SK-N-SH (cell line): Measurements from ENCODE around the gene CNBP. TPM values are rescaled to one million over a fixed set of nuclear protein-coding genes. Genes with fewer than 3 reads are reported as not detected.
"Not testable (repeated sequence)": the region's sequence is repeated elsewhere in the genome, so short reads cannot be mapped to it uniquely, and the experiment has no call there.

Source experiments
- CTCF ChIA-PET: fragments of 300-600, 350-600 bp; formaldehyde crosslinking; extraction: SDS; loops from one replicate; lab custom pipeline; 2021; lab: Yijun Ruan, JAX
- POLR2A ChIA-PET: fragments of 350-600 bp; sonication (Branson Sonifier 250); formaldehyde crosslinking; extraction: SDS; loops from one replicate; lab custom pipeline; 2020; ENCODE audit warnings: antibody characterized with exemption, inconsistent platforms; lab: Yijun Ruan, JAX
- DNase-seq: peaks from one replicate; pipeline ENCODE4 v3.0.0; 2012
- H2AFZ ChIP-seq: fragments of 200-600 bp; sonication (generic); 2 replicates; pipeline ENCODE4 v1.8.1; 2016; ENCODE audit warnings: antibody characterized with exemption, mild to moderate bottlenecking, low read depth
- H3F3A ChIP-seq: fragments of 200-600 bp; sonication (generic); replicated peaks from 2 replicates; pipeline ENCODE3; 2016; ENCODE audit warnings: antibody characterized with exemption, mild to moderate bottlenecking; ENCODE audit not compliant: insufficient read depth
- H3K27ac ChIP-seq, 2 experiments: fragments of 200-500 bp in 1 of 2; fragments of 200-600 bp in 1 of 2; sonication (Bioruptor generic) in 1 of 2; sonication (generic), shearing (Covaris generic) in 1 of 2; 2 replicates each; pipeline versions ENCODE4 v1.5.1 to v1.6.1; 2014 to 2016; ENCODE audit warnings: low read depth in 2 of 2, inconsistent platforms in 1 of 2, low read length in 1 of 2, mild to moderate bottlenecking in 1 of 2, mixed read lengths in 1 of 2
- H3K27me3 ChIP-seq: fragments of 200-600 bp; sonication (generic), shearing (Covaris generic); 2 replicates; pipeline ENCODE4 v1.6.1; 2016; ENCODE audit warnings: mixed run types; ENCODE audit not compliant: insufficient read depth
- H3K36me3 ChIP-seq, 2 experiments: fragments of 200-500 bp in 1 of 2; fragments of 200-600 bp in 1 of 2; sonication (Bioruptor generic) in 1 of 2; sonication (generic) in 1 of 2; replicated peaks in 1 of 2; 2 replicates each; pipeline versions ENCODE3 to v1.5.1; 2014 to 2016; ENCODE audit warnings: low read length in 1 of 2, mild to moderate bottlenecking in 1 of 2; ENCODE audit not compliant: insufficient read depth in 2 of 2, control insufficient read depth in 1 of 2
- H3K4me1 ChIP-seq, 2 experiments: fragments of 200-500 bp in 1 of 2; fragments of 200-600 bp in 1 of 2; sonication (Bioruptor generic) in 1 of 2; sonication (generic), shearing (Covaris generic) in 1 of 2; 2 replicates each; pipeline versions ENCODE4 v1.5.1 to v1.6.1; 2014 to 2016; ENCODE audit warnings: low read depth in 1 of 2, low read length in 1 of 2, mixed run types in 1 of 2; ENCODE audit not compliant: insufficient read depth in 2 of 2, control insufficient read depth in 1 of 2
- H3K4me2 ChIP-seq: fragments of 200-600 bp; sonication (generic), shearing (Covaris generic); 2 replicates; pipeline ENCODE4 v1.6.1; 2017; ENCODE audit warnings: mixed run types
- H3K4me3 ChIP-seq, 2 experiments: fragments of 200-500 bp in 1 of 2; fragments of 200-600 bp in 1 of 2; sonication (Bioruptor generic) in 1 of 2; sonication (generic), shearing (Covaris generic) in 1 of 2; 2 replicates each; pipeline versions ENCODE4 v1.5.1 to v1.8.1; 2014 to 2016; ENCODE audit warnings: low read depth in 2 of 2, inconsistent platforms in 1 of 2, low read length in 1 of 2, mild to moderate bottlenecking in 1 of 2, mixed read lengths in 1 of 2, moderate library complexity in 1 of 2
- H3K79me2 ChIP-seq: fragments of 200-600 bp; sonication (generic); 2 replicates; pipeline ENCODE4 v1.8.1; 2017; ENCODE audit warnings: mild to moderate bottlenecking; ENCODE audit not compliant: insufficient read depth
- H3K9ac ChIP-seq: fragments of 200-600 bp; sonication (generic); 2 replicates; pipeline ENCODE4 v1.6.1; 2017; ENCODE audit warnings: mixed run types
- H3K9me2 ChIP-seq: fragments of 200-600 bp; sonication (generic); 2 replicates; pipeline ENCODE4 v1.6.1; 2017; ENCODE audit warnings: mixed run types
- H3K9me3 ChIP-seq: fragments of 200-600 bp; sonication (generic); 2 replicates; pipeline ENCODE4 v1.6.1; 2017; ENCODE audit warnings: mixed run types, mild to moderate bottlenecking, moderate library complexity
- H4K20me1 ChIP-seq: fragments of 200-600 bp; sonication (generic); 2 replicates; pipeline ENCODE4 v1.6.1; 2017; ENCODE audit warnings: mild to moderate bottlenecking, mixed run types; ENCODE audit not compliant: insufficient read depth
- EZH2phosphoT487 ChIP-seq: fragments of 200-600 bp; sonication (generic); IDR thresholded peaks from 2 replicates; pipeline ENCODE4 v1.6.1; 2017; ENCODE audit warnings: low read depth, mixed run types, mild to moderate bottlenecking, antibody characterized with exemption, moderate library complexity, borderline replicate concordance
- FOSL2 ChIP-seq: IDR thresholded peaks from 2 replicates; pipeline ENCODE4 v1.4.0; 2012; ENCODE audit warnings: low read depth, mild to moderate bottlenecking, moderate library complexity, borderline replicate concordance
- FOXJ3 ChIP-seq: sonication (generic); formaldehyde crosslinking; IDR thresholded peaks from 2 replicates; pipeline ENCODE4 v1.5.1; 2020; ENCODE audit warnings: mild to moderate bottlenecking, missing genetic modification reagents
- FOXM1 ChIP-seq: IDR thresholded peaks from 2 replicates; pipeline ENCODE4 v1.4.0; 2012; ENCODE audit warnings: low read depth, mild to moderate bottlenecking
- GATA2 ChIP-seq: sonication (generic); formaldehyde crosslinking; IDR thresholded peaks from 2 replicates; pipeline ENCODE4 v1.5.0; 2020; ENCODE audit warnings: mild to moderate bottlenecking, missing genetic modification reagents
- POLR2AphosphoS5 ChIP-seq: IDR thresholded peaks from 2 replicates; pipeline ENCODE4 v1.6.1; 2012; ENCODE audit warnings: low read depth, low read length
- RAD21 ChIP-seq: IDR thresholded peaks from 2 replicates; pipeline ENCODE4 v1.6.1; 2012; ENCODE audit warnings: mild to moderate bottlenecking, low read length
- REST ChIP-seq: IDR thresholded peaks from 2 replicates; pipeline ENCODE4 v1.6.1; 2012; ENCODE audit warnings: mild to moderate bottlenecking, low read depth, low read length, moderate library complexity
- RFX5 ChIP-seq: IDR thresholded peaks from 2 replicates; pipeline ENCODE4 v1.6.1; 2012; ENCODE audit warnings: mild to moderate bottlenecking, improper control_type of control experiment, low read length
- RXRA ChIP-seq: IDR thresholded peaks from 2 replicates; pipeline ENCODE4 v1.4.0; 2012; ENCODE audit warnings: low read depth, mild to moderate bottlenecking, borderline replicate concordance
- SIN3A ChIP-seq: IDR thresholded peaks from 2 replicates; pipeline ENCODE4 v1.6.1; 2012; ENCODE audit warnings: low read depth, mild to moderate bottlenecking, low read length, moderate library complexity, borderline replicate concordance
- SMC3 ChIP-seq: IDR thresholded peaks from 2 replicates; pipeline ENCODE4 v1.6.1; 2012; ENCODE audit warnings: low read depth, low read length, improper control_type of control experiment
- TCF12 ChIP-seq: IDR thresholded peaks from 2 replicates; pipeline ENCODE4 v1.4.0; 2012
- TEAD4 ChIP-seq: IDR thresholded peaks from 2 replicates; pipeline ENCODE4 v1.4.0; 2012; ENCODE audit warnings: mild to moderate bottlenecking, borderline replicate concordance; ENCODE audit not compliant: insufficient read depth
- USF2 ChIP-seq: fragments of 150-350 bp; IDR thresholded peaks from 2 replicates; pipeline ENCODE4 v1.6.1; 2017; ENCODE audit warnings: antibody characterized with exemption, low read length, low read depth, borderline replicate concordance
- ZBTB33 ChIP-seq: IDR thresholded peaks from 2 replicates; pipeline ENCODE4 v1.4.0; 2012; ENCODE audit warnings: low read depth, borderline replicate concordance
- WGBS: methylation state at CpG from one replicate; pipeline ENCODE4 v1.1.6; 2017; ENCODE audit warnings: low lambda C conversion rate; 5-methylcytosine and 5-hydroxymethylcytosine counted together
- polyA plus RNA-seq, 3 experiments: library from polyadenylated mRNA; depleted of rRNA; stranded (reverse); fragments of >200 nt; gene quantifications; 2 replicates each; pipeline ENCODE4 v1.2.3, GENCODE V29; 2012

The CNBP gene
- polyA plus RNA-seq, 1 of the 3 experiments (the other 2 are of a cell fraction), result 240 TPM

- TF ChIP-seq SIN3A (no peak), FOXM1 (no peak), SMC3 (no peak)
Observed at GRCh38 chr3:129185783-129186182, 2.1 kb upstream of the CNBP start (continued).

- Histone ChIP-seq H3K4me2 (peak overlapping the region; percentile 90), H3K4me1 (peaks cover 6 to 12% of the 10 kb centered on the region in 2 experiments; a peak in 3 of 4 replicates), H3K4me3 (peak overlapping the region; percentile 83 to 87), H3K9ac (peak overlapping the region; percentile 98), H4K20me1 (peaks cover 30% of the 10 kb centered on the region), H3K79me2 (peaks cover 64% of the 10 kb centered on the region), H3K27ac (peak overlapping the region in 1 of 2 experiments; percentile 89; a peak in 3 of 4 replicates), H3F3A (peaks cover 13% of the 10 kb centered on the region)
- H3K36me3 ChIP-seq, H3K9me3 ChIP-seq, H3K27me3 ChIP-seq, H2AFZ ChIP-seq, H3K9me2 ChIP-seq, POLR2A ChIA-PET, DNase-seq: not testable (repeated sequence)
- CTCF ChIA-PET, result interaction anchor here (1.0 to 2.4 kb wide), 3 partner anchors 18 to 215 kb away, joined by 3 to 14 read pairs (median 3); no protein-coding TSS in a partner anchor
- WGBS, result 83% methylated on average over 20 of the region's 20 CpGs
Observed at GRCh38 chr3:129184784-129185542, 1.3 kb upstream of the CNBP start.

- H3K9ac ChIP-seq, result peak overlapping the region; percentile 98
- no peaks in the 10 kb centered on the region for H3K27me3 ChIP-seq
- CTCF ChIA-PET, result interaction anchor here (3.2 kb wide), 1 partner anchor 61 kb away, joined by 17 read pairs; no protein-coding TSS in a partner anchor
- peaks cover 70% of the 10 kb centered on the region for H3K79me2 ChIP-seq
- peaks cover 37% of the 10 kb centered on the region for H4K20me1 ChIP-seq
- H3K9me3 ChIP-seq, result no peaks in the 10 kb centered on the region
- H3F3A ChIP-seq, result peaks cover 13% of the 10 kb centered on the region
- H2AFZ ChIP-seq, result peak overlapping the region; percentile 87
- peak overlapping the region; percentile 83 to 87 for H3K4me3 ChIP-seq
- POLR2A ChIA-PET, result interaction anchor here (1.0 kb wide), 2 partner anchors 22 to 65 kb away, joined by 4 read pairs; partner anchors contain the start of gene COPG1
- H3K4me1 ChIP-seq, result peaks cover 6 to 19% of the 10 kb centered on the region in 2 experiments; a peak in 3 of 4 replicates
- peak overlapping the region; percentile 86 to 89 for H3K27ac ChIP-seq
- TF ChIP-seq RAD21, result no peak
- TF ChIP-seq ZBTB33, result no peak
- no peak for TF ChIP-seq FOSL2
- TF ChIP-seq GATA2 (CRISPR knock-in tag), result no peak
- TF ChIP-seq TEAD4, result no peak
- no peak for TF ChIP-seq USF2
- TF ChIP-seq SIN3A, result no peak
- no peak for TF ChIP-seq TCF12
- no peak for TF ChIP-seq REST
- no peak for TF ChIP-seq FOXJ3
- no peak for TF ChIP-seq RXRA
- no peak for TF ChIP-seq EZH2phosphoT487
- no peak for TF ChIP-seq POLR2AphosphoS5
- no peak for TF ChIP-seq RFX5
- no peaks in the 10 kb centered on the region for H3K9me2 ChIP-seq
- H3K4me2 ChIP-seq, result peak overlapping the region; percentile 90
- H3K36me3 ChIP-seq, result peaks cover 10 to 15% of the 10 kb centered on the region in 2 experiments
- peak; percentile 62 for DNase-seq
- WGBS, result 2% methylated on average over 5 of the region's 5 CpGs
Observed at GRCh38 chr3:129184396-129184657, 631 bp upstream of the CNBP start.
